Gastrocnemius medialis (tissue), 4 donors: ENCODE data around the gene PLXNC1.

ENCODE experiments used
- POLR2A ChIP-seq, 2 donors: fragments of 450-650 bp; IDR thresholded peaks; one replicate each; pipeline ENCODE4 v1.6.1; 2017; ENCODE audit warnings: antibody characterized with exemption in 2 of 2, mild to moderate bottlenecking in 2 of 2, moderate library complexity in 2 of 2
- TF ChIP-seq, protein P1 (sequence below), 5 experiments: fragments of 450-650 bp in 3 of 5; fragments of 200-600 bp in 2 of 5; sonication (generic) in 2 of 5; IDR thresholded peaks in 4 of 5; conservative IDR thresholded peaks in 1 of 5; 1 replicate in 4 of 5; 2 replicates in 1 of 5; pipeline ENCODE4 v1.5.1; 2016 to 2019; ENCODE audit warnings: antibody characterized with exemption in 5 of 5, mild to moderate bottlenecking in 3 of 5, moderate library complexity in 3 of 5

DNA sequence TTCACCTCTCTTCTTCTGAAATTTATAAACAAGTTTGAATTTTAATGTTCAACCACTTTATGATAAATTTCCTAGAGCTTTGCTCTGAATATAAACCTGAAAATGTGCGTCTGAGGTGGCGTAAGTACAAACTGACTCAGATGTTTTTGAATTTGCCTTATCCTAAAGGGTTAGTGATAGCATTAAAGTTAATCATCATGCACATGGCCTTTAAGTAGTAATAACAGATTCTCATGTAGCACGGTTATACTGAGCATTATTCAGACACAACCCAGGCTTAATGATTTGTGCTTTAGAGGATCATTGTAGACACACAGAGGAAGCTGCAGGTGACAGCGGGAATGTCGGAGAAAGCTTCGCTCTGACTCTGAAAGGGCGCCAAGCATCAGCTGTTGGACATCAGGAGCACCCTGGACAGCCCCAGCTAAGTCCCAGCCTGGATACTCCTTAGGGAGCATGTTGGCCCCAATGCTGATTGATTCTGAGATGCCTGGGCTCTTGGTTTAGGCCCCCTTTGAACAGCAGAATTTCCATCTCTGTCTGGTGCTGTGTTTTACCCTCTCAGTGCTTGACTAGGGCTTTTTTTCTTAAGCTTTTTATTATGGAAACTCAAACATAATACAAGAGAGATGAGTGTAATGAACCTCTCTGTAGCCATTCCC, 91.1 kb downstream of the PLXNC1 start:
- TF ChIP-seq POLR2A (IDR thresholded peaks at IDR 0.05), result no peak
- TF ChIP-seq, protein P1, sequence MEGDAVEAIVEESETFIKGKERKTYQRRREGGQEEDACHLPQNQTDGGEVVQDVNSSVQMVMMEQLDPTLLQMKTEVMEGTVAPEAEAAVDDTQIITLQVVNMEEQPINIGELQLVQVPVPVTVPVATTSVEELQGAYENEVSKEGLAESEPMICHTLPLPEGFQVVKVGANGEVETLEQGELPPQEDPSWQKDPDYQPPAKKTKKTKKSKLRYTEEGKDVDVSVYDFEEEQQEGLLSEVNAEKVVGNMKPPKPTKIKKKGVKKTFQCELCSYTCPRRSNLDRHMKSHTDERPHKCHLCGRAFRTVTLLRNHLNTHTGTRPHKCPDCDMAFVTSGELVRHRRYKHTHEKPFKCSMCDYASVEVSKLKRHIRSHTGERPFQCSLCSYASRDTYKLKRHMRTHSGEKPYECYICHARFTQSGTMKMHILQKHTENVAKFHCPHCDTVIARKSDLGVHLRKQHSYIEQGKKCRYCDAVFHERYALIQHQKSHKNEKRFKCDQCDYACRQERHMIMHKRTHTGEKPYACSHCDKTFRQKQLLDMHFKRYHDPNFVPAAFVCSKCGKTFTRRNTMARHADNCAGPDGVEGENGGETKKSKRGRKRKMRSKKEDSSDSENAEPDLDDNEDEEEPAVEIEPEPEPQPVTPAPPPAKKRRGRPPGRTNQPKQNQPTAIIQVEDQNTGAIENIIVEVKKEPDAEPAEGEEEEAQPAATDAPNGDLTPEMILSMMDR (IDR thresholded peaks at IDR 0.05 in 4 of 5, conservative IDR thresholded peaks at IDR 0.05 in 1 of 5), result no peak
